ENCODE results near the gene NRDC. TPM values are rescaled to one million over a fixed set of nuclear protein-coding genes. Genes with fewer than 3 reads are reported as not detected.

Gene NRDC, protein sequence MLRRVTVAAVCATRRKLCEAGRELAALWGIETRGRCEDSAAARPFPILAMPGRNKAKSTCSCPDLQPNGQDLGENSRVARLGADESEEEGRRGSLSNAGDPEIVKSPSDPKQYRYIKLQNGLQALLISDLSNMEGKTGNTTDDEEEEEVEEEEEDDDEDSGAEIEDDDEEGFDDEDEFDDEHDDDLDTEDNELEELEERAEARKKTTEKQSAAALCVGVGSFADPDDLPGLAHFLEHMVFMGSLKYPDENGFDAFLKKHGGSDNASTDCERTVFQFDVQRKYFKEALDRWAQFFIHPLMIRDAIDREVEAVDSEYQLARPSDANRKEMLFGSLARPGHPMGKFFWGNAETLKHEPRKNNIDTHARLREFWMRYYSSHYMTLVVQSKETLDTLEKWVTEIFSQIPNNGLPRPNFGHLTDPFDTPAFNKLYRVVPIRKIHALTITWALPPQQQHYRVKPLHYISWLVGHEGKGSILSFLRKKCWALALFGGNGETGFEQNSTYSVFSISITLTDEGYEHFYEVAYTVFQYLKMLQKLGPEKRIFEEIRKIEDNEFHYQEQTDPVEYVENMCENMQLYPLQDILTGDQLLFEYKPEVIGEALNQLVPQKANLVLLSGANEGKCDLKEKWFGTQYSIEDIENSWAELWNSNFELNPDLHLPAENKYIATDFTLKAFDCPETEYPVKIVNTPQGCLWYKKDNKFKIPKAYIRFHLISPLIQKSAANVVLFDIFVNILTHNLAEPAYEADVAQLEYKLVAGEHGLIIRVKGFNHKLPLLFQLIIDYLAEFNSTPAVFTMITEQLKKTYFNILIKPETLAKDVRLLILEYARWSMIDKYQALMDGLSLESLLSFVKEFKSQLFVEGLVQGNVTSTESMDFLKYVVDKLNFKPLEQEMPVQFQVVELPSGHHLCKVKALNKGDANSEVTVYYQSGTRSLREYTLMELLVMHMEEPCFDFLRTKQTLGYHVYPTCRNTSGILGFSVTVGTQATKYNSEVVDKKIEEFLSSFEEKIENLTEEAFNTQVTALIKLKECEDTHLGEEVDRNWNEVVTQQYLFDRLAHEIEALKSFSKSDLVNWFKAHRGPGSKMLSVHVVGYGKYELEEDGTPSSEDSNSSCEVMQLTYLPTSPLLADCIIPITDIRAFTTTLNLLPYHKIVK
- 46.4 and 50.9 TPM in 2 replicates for total RNA-seq

DNA sequence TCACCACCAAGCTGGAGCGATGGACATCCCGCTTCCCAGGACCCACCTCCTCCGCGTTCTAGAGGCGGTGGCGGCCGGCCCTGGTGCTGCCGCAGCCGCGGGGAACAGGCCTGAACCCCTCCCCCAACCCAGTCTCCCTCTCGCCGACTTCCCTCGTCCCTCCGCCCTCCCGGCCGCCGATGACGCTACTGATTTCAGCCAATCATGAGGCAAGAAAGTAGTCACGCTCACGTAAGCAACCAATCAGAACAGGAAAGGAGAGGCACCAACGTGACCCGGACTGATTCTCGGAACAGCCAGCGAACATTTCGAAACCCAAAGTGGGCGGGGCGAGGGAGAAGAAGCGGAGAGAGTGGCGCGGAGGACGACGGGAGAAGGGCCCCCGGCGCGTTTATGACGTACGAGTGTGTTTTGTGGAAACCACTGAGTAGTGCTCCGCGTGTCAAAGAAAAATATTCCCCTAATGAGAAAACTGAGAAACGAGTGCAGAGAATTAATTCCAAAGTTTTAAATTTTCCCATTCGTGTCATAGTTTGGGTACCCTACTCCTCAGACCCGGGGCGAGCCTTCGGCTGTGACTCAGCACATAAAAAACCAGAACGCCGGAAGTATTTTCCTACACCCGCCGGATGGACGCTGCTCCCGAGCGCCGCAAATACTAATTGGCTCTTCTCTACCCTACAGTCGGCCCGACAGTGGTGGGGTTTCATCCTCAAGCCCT is at the start of gene NRDC:
Gene NRDC (minus strand): TSS at position 112 of the 721 bp plus-strand sequence. CDS start 112 bp downstream, outside the sequence.

Small RNA genes within 50 kb of the gene (small RNA-seq; reads per million reads assigned to genes)
- gene AL050343.2, result not detected

Other genes with a start within 250 kb of the NRDC start
- 16.3 and 31.0 TPM in 2 replicates for gene RAB3B, start 112.0 kb upstream of the NRDC start, total RNA-seq
- 11.0 and 13.1 TPM in 2 replicates for gene KTI12, start 155.1 kb upstream of the NRDC start, total RNA-seq
- gene TXNDC12, start 176.5 kb upstream of the NRDC start, total RNA-seq, result 37.3 and 38.9 TPM in 2 replicates
- gene BTF3L4, start 177.6 kb upstream of the NRDC start, total RNA-seq, result 58.5 and 71.2 TPM in 2 replicates

Data from vein endothelial cell (primary cell).